NCI-H748 treated with DMSO at 0.1 percent for 48 hours (cell line): ENCODE results near the gene EPN3.

ENCODE experiments used
- DNase-seq: peaks from one replicate; lab custom pipeline; 2025; lab: John Stamatoyannopoulos, UW

EPN3 gene

GRCh38 chr17:50532452-50533024 is at the start of gene EPN3:
TSS of gene EPN3 (plus strand) at chr17:50532735. CDS start at chr17:50536557, 3,822 bp downstream.
- DNase-seq: no peak

- no peak for DNase-seq
These were observed 49.3 kb upstream of the EPN3 start for GRCh38 chr17:50483266-50483665.

- no peak for DNase-seq
These were observed 48.0 kb upstream of the EPN3 start for GRCh38 chr17:50484386-50485155.

GRCh38 chr17:50487213-50488096 is 45.1 kb upstream of the EPN3 start:
- no peak for DNase-seq

GRCh38 chr17:50488880-50489279 is 43.7 kb upstream of the EPN3 start:
- DNase-seq: no peak

GRCh38 chr17:50491505-50491904 is 41.0 kb upstream of the EPN3 start:
- DNase-seq: no peak

- no peak for DNase-seq
These were observed 40.3 kb upstream of the EPN3 start for GRCh38 chr17:50492214-50492613.

GRCh38 chr17:50493744-50494143 is 38.8 kb upstream of the EPN3 start:
- DNase-seq: no peak

GRCh38 chr17:50495217-50495823 is 37.2 kb upstream of the EPN3 start:
- DNase-seq: no peak

- DNase-seq: no peak
These were observed 36.6 kb upstream of the EPN3 start for GRCh38 chr17:50495918-50496317.

- no peak for DNase-seq
These were observed 34.3 kb upstream of the EPN3 start for GRCh38 chr17:50498021-50498874.

- DNase-seq: no peak
These were observed 33.3 kb upstream of the EPN3 start for GRCh38 chr17:50499270-50499669.

- no peak for DNase-seq
These were observed 32.8 kb upstream of the EPN3 start for GRCh38 chr17:50499721-50500120.

GRCh38 chr17:50501054-50501453 is 31.5 kb upstream of the EPN3 start:
- no peak for DNase-seq

GRCh38 chr17:50502301-50502990 is 30.1 kb upstream of the EPN3 start:
- DNase-seq: no peak

- DNase-seq: no peak
These were observed 26.9 kb upstream of the EPN3 start for GRCh38 chr17:50505591-50506130.

GRCh38 chr17:50506298-50506697 is 26.2 kb upstream of the EPN3 start:
- DNase-seq: no peak

- DNase-seq: peak; percentile 48
These were observed 24.5 kb upstream of the EPN3 start, which contains the start of gene MYCBPAP for GRCh38 chr17:50507871-50508572. TSS of gene MYCBPAP (plus strand) at chr17:50508439. CDS start at chr17:50508675, 236 bp downstream.

GRCh38 chr17:50508573-50509460 is 23.7 kb upstream of the EPN3 start:
- no peak for DNase-seq
